Loucy (cell line): ENCODE measurements around the gene ZNF407.

ENCODE experiments used
- H2AFZ ChIP-seq: fragments of 200-600 bp; sonication (generic); 2 replicates; pipeline ENCODE4 v1.6.0; 2016; ENCODE audit warnings: antibody characterized with exemption, mild to moderate bottlenecking, low read length, moderate library complexity
- H3F3A ChIP-seq: fragments of 200-600 bp; 2 replicates; pipeline ENCODE4 v1.6.0; 2016; ENCODE audit warnings: antibody characterized with exemption, low read depth, mild to moderate bottlenecking
- H3K27me3 ChIP-seq: fragments of 200-600 bp; sonication (generic); 2 replicates; pipeline ENCODE4 v1.6.1; 2014; ENCODE audit warnings: low read length, mild to moderate bottlenecking; ENCODE audit not compliant: insufficient read depth, poor library complexity, severe bottlenecking
- H3K36me3 ChIP-seq: fragments of 200-600 bp; sonication (generic); 2 replicates; pipeline ENCODE4 v1.6.1; 2016; ENCODE audit warnings: low read length; ENCODE audit not compliant: insufficient read depth
- H3K4me1 ChIP-seq: fragments of 200-600 bp; sonication (generic); 2 replicates; pipeline ENCODE4 v1.5.1; 2014; ENCODE audit warnings: low read length, mild to moderate bottlenecking; ENCODE audit not compliant: insufficient read depth, poor library complexity, severe bottlenecking
- H3K4me2 ChIP-seq: fragments of 200-600 bp; sonication (generic); 2 replicates; pipeline ENCODE4 v1.6.0; 2014; ENCODE audit warnings: antibody characterized with exemption, low read length, low read depth, mild to moderate bottlenecking; ENCODE audit not compliant: poor library complexity, severe bottlenecking
- H3K4me3 ChIP-seq: fragments of 200-600 bp; sonication (generic); 2 replicates; pipeline ENCODE4 v1.5.1; 2014; ENCODE audit warnings: low read length, mild to moderate bottlenecking, mixed read lengths; ENCODE audit not compliant: poor library complexity, severe bottlenecking
- H3K79me2 ChIP-seq: fragments of 200-600 bp; sonication (generic); 2 replicates; pipeline ENCODE4 v1.6.1; 2014; ENCODE audit warnings: low read length; ENCODE audit not compliant: insufficient read depth
- H3K9ac ChIP-seq: fragments of 200-600 bp; sonication (generic); 2 replicates; pipeline ENCODE4 v1.6.0; 2014; ENCODE audit warnings: mild to moderate bottlenecking, low read depth, low read length, moderate library complexity; ENCODE audit not compliant: poor library complexity, severe bottlenecking
- H3K9me2 ChIP-seq: fragments of 200-600 bp; sonication (generic); replicated peaks from 2 replicates; pipeline ENCODE4 v1.6.1; 2016; ENCODE audit warnings: low read depth, low read length, mixed read lengths
- H3K9me3 ChIP-seq: fragments of 200-600 bp; sonication (generic); 2 replicates; pipeline ENCODE4 v1.6.1; 2014; ENCODE audit warnings: mild to moderate bottlenecking, antibody characterized with exemption, low read length, low read depth; ENCODE audit not compliant: insufficient read depth
- H4K20me1 ChIP-seq: fragments of 200-600 bp; sonication (generic); 2 replicates; pipeline ENCODE4 v1.6.0; 2014; ENCODE audit warnings: antibody characterized with exemption, low read length, mild to moderate bottlenecking; ENCODE audit not compliant: insufficient read depth, poor library complexity, severe bottlenecking
- EZH2phosphoT487 ChIP-seq: fragments of 200-600 bp; IDR thresholded peaks from 2 replicates; pipeline ENCODE4 v1.6.1; 2018; ENCODE audit warnings: antibody characterized with exemption, mild to moderate bottlenecking, moderate library complexity, borderline replicate concordance
- TF ChIP-seq, protein P1 (sequence below): fragments of 200-600 bp; sonication (generic); conservative IDR thresholded peaks from 2 replicates; pipeline ENCODE4 v1.5.1; 2014; ENCODE audit warnings: mild to moderate bottlenecking, antibody characterized with exemption, low read length

Gene ZNF407

DNA sequence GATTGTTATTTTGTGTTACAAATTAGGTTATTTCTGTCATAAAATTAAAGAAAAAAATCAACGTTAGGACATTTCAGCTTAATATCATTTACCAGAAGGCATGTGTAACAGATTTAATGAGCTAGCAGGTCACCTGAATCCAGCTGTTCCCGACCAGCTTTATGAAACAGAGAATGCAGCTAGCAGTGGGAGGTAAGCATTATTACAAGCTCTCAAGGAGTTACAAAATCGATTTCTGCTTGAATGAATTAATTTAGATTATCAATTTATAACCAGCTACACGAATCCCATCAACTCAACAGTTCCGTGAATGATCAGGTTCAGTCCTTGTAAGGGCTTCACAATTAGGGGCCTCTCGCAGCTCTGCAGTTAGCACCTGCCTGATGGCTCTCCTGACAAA lies 399.3 kb downstream of the ZNF407 start:
- no peaks in the 10 kb centered on the region for H3K36me3 ChIP-seq
- H4K20me1 ChIP-seq: no peaks in the 10 kb centered on the region
- H3K4me3 ChIP-seq: no peak overlapping the region
- H3K9me3 ChIP-seq: no peaks in the 10 kb centered on the region
- no peaks in the 10 kb centered on the region for H3K27me3 ChIP-seq
- TF ChIP-seq, protein P1, sequence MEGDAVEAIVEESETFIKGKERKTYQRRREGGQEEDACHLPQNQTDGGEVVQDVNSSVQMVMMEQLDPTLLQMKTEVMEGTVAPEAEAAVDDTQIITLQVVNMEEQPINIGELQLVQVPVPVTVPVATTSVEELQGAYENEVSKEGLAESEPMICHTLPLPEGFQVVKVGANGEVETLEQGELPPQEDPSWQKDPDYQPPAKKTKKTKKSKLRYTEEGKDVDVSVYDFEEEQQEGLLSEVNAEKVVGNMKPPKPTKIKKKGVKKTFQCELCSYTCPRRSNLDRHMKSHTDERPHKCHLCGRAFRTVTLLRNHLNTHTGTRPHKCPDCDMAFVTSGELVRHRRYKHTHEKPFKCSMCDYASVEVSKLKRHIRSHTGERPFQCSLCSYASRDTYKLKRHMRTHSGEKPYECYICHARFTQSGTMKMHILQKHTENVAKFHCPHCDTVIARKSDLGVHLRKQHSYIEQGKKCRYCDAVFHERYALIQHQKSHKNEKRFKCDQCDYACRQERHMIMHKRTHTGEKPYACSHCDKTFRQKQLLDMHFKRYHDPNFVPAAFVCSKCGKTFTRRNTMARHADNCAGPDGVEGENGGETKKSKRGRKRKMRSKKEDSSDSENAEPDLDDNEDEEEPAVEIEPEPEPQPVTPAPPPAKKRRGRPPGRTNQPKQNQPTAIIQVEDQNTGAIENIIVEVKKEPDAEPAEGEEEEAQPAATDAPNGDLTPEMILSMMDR: no peak
- TF ChIP-seq EZH2phosphoT487: no peak
- no peak overlapping the region for H3K9ac ChIP-seq
- no peak overlapping the region for H3K4me2 ChIP-seq
- H3K79me2 ChIP-seq: no peaks in the 10 kb centered on the region
- H3K9me2 ChIP-seq: no peaks in the 10 kb centered on the region
- no peak overlapping the region for H2AFZ ChIP-seq
- H3F3A ChIP-seq: no peaks in the 10 kb centered on the region
- H3K4me1 ChIP-seq: peaks cover 38% of the 10 kb centered on the region

GRCh38 chr18:75000920-75001319 lies 403.2 kb downstream of the ZNF407 start:
- H3K79me2 ChIP-seq: no peaks in the 10 kb centered on the region
- peaks cover 22% of the 10 kb centered on the region for H3K4me1 ChIP-seq
- no peaks in the 10 kb centered on the region for H3F3A ChIP-seq
- no peak for TF ChIP-seq EZH2phosphoT487
- TF ChIP-seq, protein P1: no peak
- no peaks in the 10 kb centered on the region for H4K20me1 ChIP-seq
- no peaks in the 10 kb centered on the region for H3K27me3 ChIP-seq
- no peak overlapping the region for H3K4me3 ChIP-seq
- no peaks in the 10 kb centered on the region for H3K36me3 ChIP-seq
- H3K9me2 ChIP-seq: no peaks in the 10 kb centered on the region
- H3K4me2 ChIP-seq: no peak overlapping the region
- H3K9ac ChIP-seq: no peak overlapping the region
- H3K9me3 ChIP-seq: no peaks in the 10 kb centered on the region
- no peak overlapping the region for H2AFZ ChIP-seq

- H4K20me1 ChIP-seq: no peaks in the 10 kb centered on the region
- TF ChIP-seq, protein P1: no peak
- no peak for TF ChIP-seq EZH2phosphoT487
- H2AFZ ChIP-seq: no peak overlapping the region
These were observed 405.4 kb downstream of the ZNF407 start for GRCh38 chr18:75003039-75003438.

More at GRCh38 chr18:75003039-75003438, 405.4 kb downstream of the ZNF407 start:
- H3K9me2 ChIP-seq: no peaks in the 10 kb centered on the region
- no peaks in the 10 kb centered on the region for H3K79me2 ChIP-seq
- no peak overlapping the region for H3K9ac ChIP-seq
- no peak overlapping the region for H3K4me2 ChIP-seq
- H3K4me3 ChIP-seq: no peak overlapping the region
- H3K9me3 ChIP-seq: no peaks in the 10 kb centered on the region
- H3K36me3 ChIP-seq: no peaks in the 10 kb centered on the region
- no peaks in the 10 kb centered on the region for H3K27me3 ChIP-seq
- H3F3A ChIP-seq: no peaks in the 10 kb centered on the region
- H3K4me1 ChIP-seq: peaks cover 10% of the 10 kb centered on the region
